Osteocyte (in vitro differentiated cells): ENCODE results near the gene SNPH. TPM values are rescaled to one million over a fixed set of nuclear protein-coding genes. Genes with fewer than 3 reads are reported as not detected.

ENCODE experiments used
- DNase-seq: peaks from one replicate; pipeline ENCODE4 v3.0.0; 2021; ENCODE audit warnings: mixed read lengths; ENCODE audit not compliant: unreplicated experiment; ENCODE audit errors: extremely low spot score
- H3K27ac Mint-ChIP-seq: one replicate; pipeline ENCODE4 v1.8.0; 2021; ENCODE audit warnings: mild to moderate bottlenecking, mixed read lengths; ENCODE audit not compliant: unreplicated experiment
- H3K27me3 Mint-ChIP-seq: one replicate; pipeline ENCODE4 v1.8.0; 2021; ENCODE audit warnings: mixed read lengths; ENCODE audit not compliant: unreplicated experiment
- H3K36me3 Mint-ChIP-seq: one replicate; pipeline ENCODE4 v1.8.0; 2021; ENCODE audit warnings: mixed read lengths; ENCODE audit not compliant: unreplicated experiment
- H3K4me1 Mint-ChIP-seq: one replicate; pipeline ENCODE4 v1.8.0; 2021; ENCODE audit warnings: mixed read lengths; ENCODE audit not compliant: unreplicated experiment
- H3K4me3 Mint-ChIP-seq: one replicate; pipeline ENCODE4 v1.8.0; 2021; ENCODE audit warnings: mild to moderate bottlenecking, moderate library complexity, mixed read lengths; ENCODE audit not compliant: unreplicated experiment
- H3K9me3 Mint-ChIP-seq: one replicate; pipeline ENCODE4 v1.8.0; 2021; ENCODE audit warnings: mixed read lengths; ENCODE audit not compliant: unreplicated experiment
- CTCF ChIP-seq: fragments of 200-600 bp; sonication (generic); IDR thresholded peaks from 2 replicates; pipeline ENCODE4 v1.5.0; 2021; ENCODE audit warnings: antibody characterized with exemption, mild to moderate bottlenecking, moderate library complexity
- total RNA-seq: library from RNA; stranded (reverse); gene quantifications from 2 replicates; pipeline ENCODE4 v1.2.1, GENCODE V29; 2021

The SNPH gene
- total RNA-seq, 1 donor from 2014 or later = 8.9 TPM

- no peaks in the 10 kb centered on the region for H3K36me3 Mint-ChIP-seq
- H3K27ac Mint-ChIP-seq = peak overlapping the region; percentile 93
- peak overlapping the region; percentile 84 for H3K4me3 Mint-ChIP-seq
- H3K4me1 Mint-ChIP-seq = peaks cover 17% of the 10 kb centered on the region
- H3K27me3 Mint-ChIP-seq = no peaks in the 10 kb centered on the region
- no peak for DNase-seq
- peaks cover 4% of the 10 kb centered on the region for H3K9me3 Mint-ChIP-seq
- no peak for TF ChIP-seq CTCF
These were observed 253 bp upstream of the SNPH start for GRCh38 chr20:1265916-1266166.

DNA sequence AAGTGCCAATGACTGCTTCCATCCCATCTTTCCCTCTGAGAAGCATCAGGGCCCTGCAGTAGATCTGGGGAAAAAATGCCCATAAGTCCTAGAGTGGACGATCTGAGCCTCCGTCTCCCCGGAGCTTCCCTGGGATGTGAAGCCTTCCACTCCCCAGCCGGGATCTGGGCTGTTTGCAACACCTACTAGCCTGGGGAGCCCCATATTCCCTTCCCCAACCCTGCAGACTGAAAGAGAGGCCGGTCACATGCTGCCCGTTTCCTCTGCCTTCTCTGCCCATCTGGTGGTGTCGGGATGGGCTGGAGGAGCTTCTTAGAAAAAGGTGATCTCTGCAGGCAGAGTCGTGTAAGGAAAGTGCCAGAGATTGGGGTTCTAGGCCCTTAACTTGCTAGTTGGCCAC is 1.1 kb downstream of the SNPH start:
- H3K4me3 Mint-ChIP-seq = peak overlapping the region; percentile 84
- H3K4me1 Mint-ChIP-seq = peaks cover 17% of the 10 kb centered on the region
- TF ChIP-seq CTCF = no peak
- H3K9me3 Mint-ChIP-seq = peaks cover 3% of the 10 kb centered on the region
- no peaks in the 10 kb centered on the region for H3K27me3 Mint-ChIP-seq
- H3K36me3 Mint-ChIP-seq = no peaks in the 10 kb centered on the region
- no peak for DNase-seq
- no peak overlapping the region for H3K27ac Mint-ChIP-seq

DNA sequence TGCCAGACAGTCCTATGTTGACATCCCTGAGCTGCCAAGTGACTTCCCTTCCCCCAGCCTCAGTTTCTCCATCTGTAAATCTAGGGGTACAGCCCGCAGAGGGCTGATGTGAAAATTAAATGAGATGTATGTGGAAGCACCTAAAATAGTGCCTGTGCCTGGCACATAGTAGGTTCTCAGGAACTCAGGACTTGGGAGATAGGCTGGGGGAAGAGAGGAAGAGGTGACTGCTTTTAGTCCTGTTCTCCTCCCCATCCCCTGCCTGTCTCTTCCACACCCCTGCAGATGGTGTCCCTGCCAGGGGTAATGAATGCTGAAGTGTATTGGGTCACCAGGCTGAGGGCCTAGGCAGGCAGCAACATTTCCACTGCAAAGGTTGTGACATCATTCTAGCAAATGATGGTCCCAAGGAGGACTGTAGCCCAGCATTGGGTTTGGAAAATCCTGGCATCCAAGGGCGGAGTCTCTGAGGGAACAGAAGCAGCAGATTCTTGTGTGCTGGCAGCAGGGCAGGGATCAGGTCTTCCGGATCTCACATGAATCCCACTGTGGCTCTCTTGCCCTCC is 1.8 kb downstream of the SNPH start:
- DNase-seq = no peak
- no peak for TF ChIP-seq CTCF
- Mint-ChIP-seq H3K4me3 (peak overlapping the region; percentile 20), H3K36me3 (no peaks in the 10 kb centered on the region), H3K27me3 (no peaks in the 10 kb centered on the region), H3K9me3 (no peaks in the 10 kb centered on the region), H3K4me1 (peaks cover 17% of the 10 kb centered on the region), H3K27ac (no peak overlapping the region)

- no peak overlapping the region for H3K4me3 Mint-ChIP-seq
- H3K36me3 Mint-ChIP-seq = no peaks in the 10 kb centered on the region
- peaks cover 17% of the 10 kb centered on the region for H3K4me1 Mint-ChIP-seq
- no peaks in the 10 kb centered on the region for H3K27me3 Mint-ChIP-seq
- DNase-seq = no peak
- no peak for TF ChIP-seq CTCF
- H3K9me3 Mint-ChIP-seq = no peaks in the 10 kb centered on the region
- H3K27ac Mint-ChIP-seq = no peak overlapping the region
These were observed 3.1 kb downstream of the SNPH start for GRCh38 chr20:1269235-1269634.

GRCh38 chr20:1269850-1270249 is 3.8 kb downstream of the SNPH start:
- no peak overlapping the region for H3K27ac Mint-ChIP-seq

More at GRCh38 chr20:1269850-1270249, 3.8 kb downstream of the SNPH start:
- Mint-ChIP-seq H3K27me3 (no peaks in the 10 kb centered on the region), H3K4me3 (no peak overlapping the region), H3K9me3 (no peaks in the 10 kb centered on the region), H3K36me3 (no peaks in the 10 kb centered on the region), H3K4me1 (peaks cover 17% of the 10 kb centered on the region)
- no peak for TF ChIP-seq CTCF
- no peak for DNase-seq
